Immature natural killer cell (primary cell): ENCODE measurements around the gene C4orf50. TPM values are rescaled to one million over a fixed set of nuclear protein-coding genes. Genes with fewer than 3 reads are reported as not detected.

ENCODE experiments used
- DNase-seq, 3 donors: peaks; one replicate each; pipeline ENCODE4 v3.0.0; 2022; ENCODE audit warnings: mixed read lengths in 1 of 3
- H3K27ac Mint-ChIP-seq, 6 donors: one replicate each; pipeline ENCODE4 v1.8.0; 2020; ENCODE audit warnings: mixed read lengths in 6 of 6, mild to moderate bottlenecking in 5 of 6, inconsistent platforms in 4 of 6, moderate library complexity in 3 of 6
- H3K27me3 Mint-ChIP-seq, 3 donors: one replicate each; pipeline ENCODE4 v1.8.0; 2020 to 2021; ENCODE audit warnings: low read depth in 3 of 3, mild to moderate bottlenecking in 3 of 3, mixed read lengths in 3 of 3, moderate library complexity in 3 of 3, inconsistent platforms in 1 of 3
- H3K36me3 Mint-ChIP-seq, 3 donors: one replicate each; pipeline ENCODE4 v1.8.0; 2020; ENCODE audit warnings: mixed read lengths in 3 of 3, inconsistent platforms in 2 of 3, mild to moderate bottlenecking in 2 of 3
- H3K4me1 Mint-ChIP-seq, 2 donors: one replicate each; pipeline ENCODE4 v1.8.0; 2020; ENCODE audit warnings: inconsistent platforms in 2 of 2, mild to moderate bottlenecking in 2 of 2, mixed read lengths in 2 of 2, moderate library complexity in 1 of 2
- H3K4me3 Mint-ChIP-seq, 5 donors: one replicate each; pipeline ENCODE4 v1.8.0; 2020; ENCODE audit warnings: mild to moderate bottlenecking in 5 of 5, mixed read lengths in 5 of 5, inconsistent platforms in 3 of 5, moderate library complexity in 3 of 5
- H3K9me3 Mint-ChIP-seq, 6 donors: one replicate each; pipeline ENCODE4 v1.8.0; 2020; ENCODE audit warnings: mild to moderate bottlenecking in 6 of 6, mixed read lengths in 6 of 6, inconsistent platforms in 4 of 6, moderate library complexity in 3 of 6
- polyA plus RNA-seq, 3 donors: library from polyadenylated mRNA; unstranded; fragments of 300-500 nt; fragmentation: Illumina TruSeq; gene quantifications; one replicate each; pipeline ENCODE4 v1.2.3, GENCODE V29; 2021

C4orf50 gene
- polyA plus RNA-seq, 3 donors from 2014 or later: 0.04 TPM; not detected in 2

DNA sequence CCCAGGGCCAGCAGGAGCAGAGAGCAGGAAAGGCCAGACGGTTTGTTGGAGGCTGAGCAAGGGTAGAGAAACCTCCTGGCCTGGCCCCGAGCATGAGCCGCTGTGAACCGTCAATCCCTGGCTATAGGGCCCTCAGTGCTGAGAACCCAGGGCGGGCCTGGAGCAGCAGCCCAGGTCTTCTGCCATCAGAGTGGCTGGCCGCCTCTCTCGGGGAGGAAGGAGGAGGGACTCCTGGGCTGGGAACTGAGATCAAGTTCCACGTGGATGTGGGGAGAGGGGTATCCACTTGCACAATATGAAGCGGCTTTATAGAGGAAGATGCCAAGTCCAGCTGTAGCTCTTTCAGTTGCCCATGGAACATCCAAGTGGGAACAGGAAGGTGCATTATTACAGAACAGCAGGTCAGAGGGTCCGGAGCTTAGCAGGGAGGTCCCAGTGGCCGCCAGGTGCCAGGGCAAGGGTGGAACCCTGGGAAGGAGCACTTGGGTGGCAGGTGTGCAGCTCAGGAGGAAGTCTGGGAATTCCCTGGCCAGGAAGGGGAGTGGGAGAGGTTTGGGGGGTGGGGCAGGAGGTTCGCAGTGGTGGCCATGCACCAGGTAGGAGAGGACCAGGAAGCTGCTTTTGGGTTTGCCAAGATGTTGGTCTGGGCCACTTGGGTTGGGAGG lies 93.6 kb downstream of the C4orf50 start:
- peaks cover 3 to 8% (median 8%) of the 10 kb centered on the region in 3 donors for H3K27me3 Mint-ChIP-seq
- no peaks in the 10 kb centered on the region for H3K36me3 Mint-ChIP-seq
- no peak for DNase-seq
- H3K27ac Mint-ChIP-seq: no peak overlapping the region
- no peak overlapping the region for H3K4me3 Mint-ChIP-seq
- no peaks in the 10 kb centered on the region for H3K9me3 Mint-ChIP-seq
- H3K4me1 Mint-ChIP-seq: no peaks in the 10 kb centered on the region

- H3K4me3 Mint-ChIP-seq: no peak overlapping the region
- no peaks in the 10 kb centered on the region for H3K9me3 Mint-ChIP-seq
- peaks cover 3 to 9% (median 8%) of the 10 kb centered on the region in 3 donors for H3K27me3 Mint-ChIP-seq
- no peak for DNase-seq
- no peaks in the 10 kb centered on the region for H3K36me3 Mint-ChIP-seq
- no peak overlapping the region for H3K27ac Mint-ChIP-seq
- H3K4me1 Mint-ChIP-seq: no peaks in the 10 kb centered on the region
These were observed 94.9 kb downstream of the C4orf50 start for GRCh38 chr4:5923376-5923775.

- H3K27me3 Mint-ChIP-seq: peaks cover 4 to 10% (median 9%) of the 10 kb centered on the region in 3 donors
- H3K9me3 Mint-ChIP-seq: no peaks in the 10 kb centered on the region
These were observed 95.7 kb downstream of the C4orf50 start for GRCh38 chr4:5922556-5922955.

DNA sequence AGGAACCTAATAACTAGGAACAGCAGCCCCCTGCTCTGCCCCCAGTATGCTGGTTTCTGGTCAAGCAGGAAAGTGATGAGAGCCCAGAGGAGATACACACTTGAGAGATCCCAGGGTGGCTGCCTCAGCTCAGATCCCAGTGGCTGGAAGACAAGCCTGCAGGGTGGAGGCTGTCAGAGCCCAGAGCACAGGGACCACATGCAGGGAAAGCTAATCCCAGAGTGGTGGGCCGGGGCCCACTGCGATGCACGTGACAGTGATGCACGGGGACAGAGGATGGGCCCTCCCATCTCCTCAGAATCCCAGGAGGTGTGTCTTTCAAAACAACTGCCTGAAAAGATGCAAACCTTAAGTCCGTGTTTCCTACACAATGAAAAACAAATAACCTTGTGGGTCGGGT lies 96.2 kb downstream of the C4orf50 start:
- Mint-ChIP-seq H3K27ac (no peak overlapping the region), H3K27me3 (peaks cover 4 to 10% (median 7%) of the 10 kb centered on the region in 3 donors), H3K4me1 (no peaks in the 10 kb centered on the region), H3K4me3 (no peak overlapping the region), H3K9me3 (no peaks in the 10 kb centered on the region), H3K36me3 (no peaks in the 10 kb centered on the region)
- DNase-seq: no peak

More at GRCh38 chr4:5922556-5922955, 95.7 kb downstream of the C4orf50 start:
- Mint-ChIP-seq H3K4me3 (no peak overlapping the region), H3K36me3 (no peaks in the 10 kb centered on the region), H3K27ac (no peak overlapping the region), H3K4me1 (no peaks in the 10 kb centered on the region)
- no peak for DNase-seq

GRCh38 chr4:5921101-5921980 lies 96.9 kb downstream of the C4orf50 start:
- DNase-seq: no peak
- Mint-ChIP-seq H3K9me3 (no peaks in the 10 kb centered on the region), H3K27me3 (peaks cover 4 to 10% (median 7%) of the 10 kb centered on the region in 3 donors), H3K4me3 (no peak overlapping the region), H3K36me3 (no peaks in the 10 kb centered on the region), H3K4me1 (no peaks in the 10 kb centered on the region), H3K27ac (no peak overlapping the region)

DNA sequence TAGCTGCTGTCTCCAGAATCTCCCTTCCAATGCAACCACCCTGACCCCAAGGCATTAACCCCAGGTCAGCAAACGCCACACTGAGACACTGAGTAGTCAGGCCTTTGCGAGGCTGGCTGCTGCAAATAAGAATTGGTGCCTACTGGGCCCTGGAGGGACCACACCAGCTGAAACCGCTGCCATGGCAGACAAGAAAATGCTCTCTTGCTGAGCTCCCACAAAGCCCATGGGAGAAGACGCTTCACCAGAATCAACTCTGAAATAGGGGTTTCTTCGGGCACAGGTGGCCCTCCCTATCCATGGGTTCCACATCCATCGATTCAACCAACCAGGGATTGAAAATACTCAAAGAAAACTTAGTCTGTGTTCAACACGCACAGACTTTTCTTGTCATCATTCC lies 98.7 kb downstream of the C4orf50 start:
- Mint-ChIP-seq H3K27ac (no peak overlapping the region), H3K4me1 (no peaks in the 10 kb centered on the region), H3K27me3 (peaks cover 4 to 10% (median 5%) of the 10 kb centered on the region in 3 donors), H3K9me3 (no peaks in the 10 kb centered on the region), H3K4me3 (no peak overlapping the region), H3K36me3 (no peaks in the 10 kb centered on the region)
- DNase-seq: no peak

- Mint-ChIP-seq H3K4me1 (no peaks in the 10 kb centered on the region), H3K27me3 (peaks cover 4 to 14% (median 5%) of the 10 kb centered on the region in 3 donors), H3K27ac (no peak overlapping the region), H3K9me3 (no peaks in the 10 kb centered on the region), H3K4me3 (no peak overlapping the region), H3K36me3 (no peaks in the 10 kb centered on the region)
- no peak for DNase-seq
These were observed 99.2 kb downstream of the C4orf50 start for GRCh38 chr4:5919044-5919443.

- no peak for DNase-seq
- peaks cover 4 to 14% (median 5%) of the 10 kb centered on the region in 3 donors for H3K27me3 Mint-ChIP-seq
- H3K4me1 Mint-ChIP-seq: no peaks in the 10 kb centered on the region
- H3K9me3 Mint-ChIP-seq: no peaks in the 10 kb centered on the region
- no peak overlapping the region for H3K27ac Mint-ChIP-seq
- no peak overlapping the region for H3K4me3 Mint-ChIP-seq
- H3K36me3 Mint-ChIP-seq: no peaks in the 10 kb centered on the region
These were observed 99.8 kb downstream of the C4orf50 start for GRCh38 chr4:5918331-5918985.

GRCh38 chr4:5917672-5918071 lies 100.6 kb downstream of the C4orf50 start:
- no peaks in the 10 kb centered on the region for H3K9me3 Mint-ChIP-seq
- H3K27ac Mint-ChIP-seq: no peak overlapping the region
- H3K4me1 Mint-ChIP-seq: no peaks in the 10 kb centered on the region
- H3K36me3 Mint-ChIP-seq: no peaks in the 10 kb centered on the region
- no peak overlapping the region for H3K4me3 Mint-ChIP-seq
- peaks cover 3 to 18% (median 3%) of the 10 kb centered on the region in 3 donors for H3K27me3 Mint-ChIP-seq
- DNase-seq: no peak

GRCh38 chr4:5916229-5916628 lies 102.0 kb downstream of the C4orf50 start:
- peaks cover 2 to 15% (median 6%) of the 10 kb centered on the region in 3 donors for H3K27me3 Mint-ChIP-seq
- H3K36me3 Mint-ChIP-seq: no peaks in the 10 kb centered on the region
- H3K9me3 Mint-ChIP-seq: no peaks in the 10 kb centered on the region
- no peak overlapping the region for H3K27ac Mint-ChIP-seq
- no peak overlapping the region for H3K4me3 Mint-ChIP-seq
- DNase-seq: no peak
- H3K4me1 Mint-ChIP-seq: no peaks in the 10 kb centered on the region

DNA sequence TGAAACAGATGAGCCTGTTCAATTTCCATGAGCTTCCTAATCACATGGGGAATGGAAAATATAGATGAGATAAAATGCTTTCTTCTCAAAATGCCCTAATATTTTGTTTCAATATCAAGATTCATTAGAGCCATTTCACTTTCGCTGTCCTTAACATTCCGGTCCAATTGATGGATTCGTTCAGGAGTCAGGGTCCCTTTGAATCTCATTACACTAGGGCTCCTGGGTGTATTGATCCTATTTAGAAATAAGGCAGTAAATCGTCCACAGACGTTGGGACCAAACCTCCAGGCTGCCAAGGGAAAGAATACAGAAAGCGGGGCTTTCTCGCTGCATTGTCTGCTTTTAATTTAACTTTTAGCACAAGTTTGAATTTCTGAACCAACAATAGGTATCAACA lies 104.8 kb downstream of the C4orf50 start:
- DNase-seq: no peak
- no peaks in the 10 kb centered on the region for H3K4me1 Mint-ChIP-seq
- peaks cover 0 to 4% (median 0%) of the 10 kb centered on the region in 3 donors for H3K36me3 Mint-ChIP-seq
- no peak overlapping the region for H3K4me3 Mint-ChIP-seq
- no peak overlapping the region for H3K27ac Mint-ChIP-seq
- peaks cover 5 to 13% (median 6%) of the 10 kb centered on the region in 3 donors for H3K27me3 Mint-ChIP-seq
- H3K9me3 Mint-ChIP-seq: peaks cover 0 to 16% (median 6%) of the 10 kb centered on the region in 6 donors

DNA sequence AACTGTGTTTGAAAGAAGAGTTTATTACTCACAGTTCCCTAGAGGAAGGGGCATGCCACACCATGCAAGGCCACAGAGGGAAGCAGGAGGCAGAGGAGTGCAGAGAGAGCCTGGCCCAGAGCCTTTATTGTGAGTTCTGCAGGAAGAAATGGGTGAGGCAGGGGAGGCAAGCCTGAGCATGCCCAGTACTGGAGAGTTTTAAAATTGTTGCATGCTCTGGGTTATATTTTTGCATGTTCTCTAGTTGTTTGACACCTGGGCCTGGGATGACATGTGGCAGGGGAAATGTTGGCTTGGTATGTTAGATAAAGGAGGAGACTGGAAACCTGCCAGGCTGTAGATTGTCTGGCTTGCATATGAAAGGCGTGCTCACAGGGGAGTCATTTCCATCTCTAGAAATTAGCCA lies 105.6 kb downstream of the C4orf50 start:
- H3K27ac Mint-ChIP-seq: no peak overlapping the region
- peaks cover 3 to 10% (median 5%) of the 10 kb centered on the region in 3 donors for H3K27me3 Mint-ChIP-seq
- DNase-seq: no peak
- peaks cover 0 to 4% (median 0%) of the 10 kb centered on the region in 3 donors for H3K36me3 Mint-ChIP-seq
- peaks cover 0 to 24% (median 6%) of the 10 kb centered on the region in 6 donors for H3K9me3 Mint-ChIP-seq
- no peak overlapping the region for H3K4me3 Mint-ChIP-seq
- no peaks in the 10 kb centered on the region for H3K4me1 Mint-ChIP-seq

DNA sequence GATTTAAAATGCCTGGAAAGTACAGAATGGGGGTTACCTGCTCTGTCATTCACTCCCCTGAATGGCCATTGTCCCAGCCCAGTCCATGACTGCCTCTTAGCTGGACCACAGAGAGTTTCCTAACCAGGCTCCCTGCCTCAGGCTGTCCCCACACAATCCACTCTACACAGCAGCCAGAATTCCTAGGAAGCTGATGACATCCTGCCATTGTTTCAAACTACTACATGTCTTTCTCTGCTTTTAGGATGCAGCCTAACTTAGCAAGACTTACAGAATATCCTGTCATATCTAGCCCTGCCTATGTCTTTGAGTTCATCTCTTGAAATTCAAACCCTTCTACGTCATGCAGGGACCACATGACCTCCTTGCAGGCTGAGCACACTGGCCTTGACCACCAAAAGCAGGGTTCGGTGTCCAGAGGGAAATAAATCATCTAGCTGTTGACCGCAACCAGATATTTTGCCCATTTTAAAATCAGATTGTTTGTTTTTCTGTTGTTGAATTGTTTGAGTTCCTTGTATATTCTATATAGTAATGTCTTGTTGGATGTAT lies 109.3 kb downstream of the C4orf50 start:
- Mint-ChIP-seq H3K27me3 (peaks cover 5 to 11% (median 9%) of the 10 kb centered on the region in 3 donors), H3K36me3 (peaks cover 0 to 4% (median 0%) of the 10 kb centered on the region in 3 donors), H3K4me3 (no peak overlapping the region), H3K4me1 (no peaks in the 10 kb centered on the region), H3K9me3 (peaks cover 2 to 28% (median 6%) of the 10 kb centered on the region in 6 donors), H3K27ac (no peak overlapping the region)
- no peak for DNase-seq
